Measurements from ENCODE around the gene GPR39. TPM values are rescaled to one million over a fixed set of nuclear protein-coding genes. Genes with fewer than 3 reads are reported as not detected.

Gene GPR39
- total and polyA plus RNA-seq, 12 donors = 0.04 TPM; not detected in 11

- DNase-seq (no peak), ATAC-seq (no peak)
- H3K9me3 ChIP-seq = peaks cover 0 to 10% (median 0%) of the 10 kb centered on the region in 11 donors
- H3K27ac ChIP-seq = no peak overlapping the region
- intact Hi-C loops (cut with DNase I) = no loop called here
- H3K4me1 ChIP-seq = no peaks in the 10 kb centered on the region
- H3K4me3 ChIP-seq = no peak overlapping the region
- H3K27me3 ChIP-seq = peaks cover 0 to 25% (median 12%) of the 10 kb centered on the region in 7 donors
- no peaks in the 10 kb centered on the region for H3K36me3 ChIP-seq
- no peak for TF ChIP-seq CTCF (IDR thresholded peaks at IDR 0.05)
Observed at GRCh38 chr2:132597166-132597565, 180.6 kb downstream of the GPR39 start.

DNA sequence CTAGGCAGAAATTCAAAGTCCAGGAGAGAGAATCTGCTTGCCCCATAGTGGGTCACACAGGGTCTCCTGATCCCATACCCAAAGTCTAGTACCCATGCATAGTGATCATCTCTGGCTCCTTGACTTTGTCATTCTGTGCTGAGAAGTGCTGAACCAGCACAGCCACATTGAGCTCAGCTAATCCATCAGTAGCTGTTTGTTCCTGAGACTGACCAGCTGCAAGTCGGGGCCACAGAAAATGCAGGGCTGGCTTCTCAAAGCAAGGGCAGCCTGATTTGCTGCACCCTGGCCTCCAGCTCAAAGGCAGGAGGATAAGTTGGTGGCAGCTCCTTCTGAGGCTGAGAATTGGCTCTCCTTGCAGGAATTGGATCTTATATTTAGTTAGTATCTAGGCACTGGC is 181.2 kb downstream of the GPR39 start:
- intact Hi-C loops (cut with DNase I) = no loop called here
- Histone ChIP-seq H3K9me3 (peaks cover 0 to 10% (median 0%) of the 10 kb centered on the region in 11 donors), H3K4me1 (no peaks in the 10 kb centered on the region), H3K4me3 (no peak overlapping the region), H3K36me3 (no peaks in the 10 kb centered on the region), H3K27me3 (peaks cover 0 to 25% (median 12%) of the 10 kb centered on the region in 7 donors), H3K27ac (no peak overlapping the region)
- 82 to 84% methylated on average over 1 of the region's 1 CpG for WGBS, 2 donors
- ATAC-seq = no peak
- TF ChIP-seq CTCF (IDR thresholded peaks at IDR 0.05) = no peak
- no peak for DNase-seq

DNA sequence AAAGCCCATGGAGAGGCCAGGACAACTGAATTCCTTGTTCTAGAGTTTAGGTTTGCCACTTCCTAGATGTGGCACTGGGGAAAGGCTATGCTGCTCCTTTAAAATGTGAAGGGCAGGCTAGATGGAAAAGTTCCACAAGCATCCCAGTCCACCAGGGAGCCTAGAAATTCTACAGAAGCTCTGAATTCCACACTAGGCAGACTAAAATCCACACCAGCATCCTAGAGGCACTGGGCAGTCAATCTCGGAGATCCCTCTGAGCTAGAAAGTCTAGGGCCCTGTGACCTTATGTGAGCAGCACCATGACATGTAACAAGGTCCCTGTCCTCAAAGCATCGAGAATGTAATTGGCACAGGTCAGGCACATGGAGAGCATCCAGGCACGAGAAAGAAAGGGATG is 181.9 kb downstream of the GPR39 start:
- intact Hi-C loops (cut with DNase I) = no loop called here
- no peak for ATAC-seq
- DNase-seq = no peak
- no peak overlapping the region for H3K4me3 ChIP-seq
- no peaks in the 10 kb centered on the region for H3K36me3 ChIP-seq
- TF ChIP-seq CTCF (IDR thresholded peaks at IDR 0.05) = no peak
- WGBS, 2 donors = 78 to 81% methylated on average over 3 of the region's 3 CpGs
- no peaks in the 10 kb centered on the region for H3K4me1 ChIP-seq
- H3K27me3 ChIP-seq = peaks cover 0 to 25% (median 12%) of the 10 kb centered on the region in 7 donors
- H3K9me3 ChIP-seq = peaks cover 0 to 10% (median 0%) of the 10 kb centered on the region in 11 donors
- no peak overlapping the region for H3K27ac ChIP-seq

DNA sequence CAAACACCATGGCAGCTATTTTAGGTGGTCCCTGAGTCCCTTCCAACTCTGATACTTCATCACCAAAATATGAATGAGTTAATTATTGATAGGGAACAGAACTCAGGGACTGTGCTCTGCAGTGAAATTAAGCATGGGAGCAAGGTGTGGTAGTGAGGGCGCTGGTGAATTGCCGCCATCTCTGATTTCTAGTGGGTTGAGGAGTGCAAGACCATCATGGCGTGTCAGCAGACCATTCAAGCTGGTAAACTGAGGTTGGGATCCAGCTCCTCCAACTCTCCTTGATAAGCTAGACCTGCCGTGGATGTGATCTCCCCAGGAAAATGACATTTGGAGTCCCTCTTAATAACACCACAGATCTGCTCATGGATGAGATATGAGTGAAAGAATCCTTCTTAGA is 183.0 kb downstream of the GPR39 start:
- TF ChIP-seq CTCF (IDR thresholded peaks at IDR 0.05) = no peak
- no peaks in the 10 kb centered on the region for H3K36me3 ChIP-seq
- 90 to 93% methylated on average over 4 of the region's 4 CpGs for WGBS, 2 donors
- DNase-seq (no peak), ATAC-seq (no peak)
- H3K4me3 ChIP-seq = no peak overlapping the region
- H3K27ac ChIP-seq = no peak overlapping the region
- H3K4me1 ChIP-seq = no peaks in the 10 kb centered on the region
- H3K9me3 ChIP-seq = peaks cover 0 to 10% (median 0%) of the 10 kb centered on the region in 11 donors
- H3K27me3 ChIP-seq = peaks cover 0 to 29% (median 12%) of the 10 kb centered on the region in 7 donors
- intact Hi-C loops (cut with DNase I) = no loop called here

All from heart right ventricle (tissue), 16 donors.